ENCODE results near the gene DDX10.

The DDX10 gene

DNA sequence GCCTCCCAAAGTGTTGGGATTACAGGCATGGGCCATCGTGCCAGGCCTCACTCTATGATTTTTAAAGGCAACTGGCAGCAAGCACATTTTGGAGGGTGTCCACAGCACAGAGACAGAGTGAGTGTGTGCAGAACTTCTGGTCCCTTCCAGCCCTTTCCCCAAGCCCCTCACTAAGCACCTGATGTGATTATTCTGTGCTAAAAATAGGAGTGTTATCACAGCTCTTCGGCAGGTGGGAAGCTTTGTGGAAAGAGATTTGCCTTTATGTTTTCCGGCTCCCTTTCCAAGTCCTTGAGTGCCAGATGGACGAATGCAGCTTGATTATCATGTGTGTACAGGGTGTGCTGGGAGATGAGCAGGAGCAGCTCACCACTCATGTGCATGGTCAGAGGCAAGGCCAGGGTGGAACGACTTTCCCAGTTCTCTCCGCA is 310.8 kb downstream of the DDX10 start:
- no peak for DNase-seq (ENCODE audit: low read depth in 2 of 2)

GRCh38 chr11:108983636-108984420 is 319.0 kb downstream of the DDX10 start:
- DNase-seq (ENCODE audit: low read depth in 2 of 2), result no peak

DNA sequence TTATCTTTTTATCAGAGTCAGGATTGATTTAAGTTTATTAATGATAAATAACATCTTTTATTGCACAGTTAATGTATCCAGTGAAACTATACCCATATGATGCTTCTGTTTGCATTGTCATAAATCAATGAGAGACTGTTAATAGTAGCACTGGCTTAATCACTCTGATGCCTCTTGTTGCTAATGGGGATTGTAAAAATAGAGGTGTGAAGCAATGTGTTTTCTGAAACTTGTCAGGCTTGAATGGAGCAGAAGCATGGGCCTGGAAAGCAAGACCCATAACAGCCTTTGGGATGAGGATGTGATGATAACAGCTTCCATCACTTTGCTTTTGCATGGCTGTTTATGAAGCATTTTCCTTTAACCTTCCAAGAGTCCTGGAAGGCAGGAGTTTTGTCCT is 319.7 kb downstream of the DDX10 start:
- no peak for DNase-seq (ENCODE audit: low read depth in 2 of 2)

DNA sequence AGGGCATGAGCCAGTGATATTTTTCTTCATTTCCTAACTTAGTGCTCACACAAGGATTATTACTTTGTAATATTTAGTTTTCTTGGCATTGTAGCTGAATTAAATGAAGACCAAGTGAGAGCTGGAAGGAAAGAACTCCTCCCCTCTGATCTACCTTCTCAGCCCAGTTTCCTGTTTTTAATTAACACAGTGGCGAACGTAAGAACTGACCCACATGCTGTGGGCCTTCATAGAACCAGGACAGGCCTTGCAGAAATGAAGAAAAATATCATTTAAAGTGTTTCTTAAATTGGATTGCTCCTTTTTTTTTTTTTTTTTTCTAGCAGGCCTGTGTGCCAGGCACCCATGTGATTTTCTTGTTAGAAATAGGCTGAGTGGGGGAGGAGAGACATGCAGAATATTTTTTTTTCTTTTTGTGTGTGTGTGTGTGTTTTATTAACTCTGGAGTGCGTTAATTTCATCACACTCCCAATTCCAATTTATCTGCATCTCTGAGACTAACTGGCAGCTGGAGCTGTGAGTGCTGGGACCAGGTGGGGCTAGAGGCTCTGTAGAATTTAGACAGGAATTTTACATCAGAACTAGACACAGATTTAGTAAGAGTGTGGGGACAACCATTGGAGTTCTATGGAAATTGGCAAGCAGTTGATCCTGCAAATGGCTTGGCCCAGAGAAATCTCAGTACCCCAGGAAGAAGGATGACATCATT is 320.5 kb downstream of the DDX10 start:
- no peak for DNase-seq (ENCODE audit: low read depth in 2 of 2)

- no peak for DNase-seq (ENCODE audit: low read depth in 2 of 2)
Observed at GRCh38 chr11:108985945-108986279, 321.0 kb downstream of the DDX10 start.
